ENCODE measurements around the gene PTPDC1. TPM values are rescaled to one million over a fixed set of nuclear protein-coding genes. Genes with fewer than 3 reads are reported as not detected.

The PTPDC1 gene
- total RNA-seq, 2 experiments from 2014 or later: 3.6 to 7.0 TPM

GRCh38 chr9:94139672-94140417, 55.6 kb downstream of the PTPDC1 start:
- Histone ChIP-seq H2AFZ (ENCODE audit: low read length) (no peak overlapping the region; the same call in 1 of the 2 replicates), H3K36me3 (ENCODE audit: insufficient read depth, low read length) (no peaks in the 10 kb centered on the region), H3K9me3 (ENCODE audit: low read length) (no peaks in the 10 kb centered on the region), H3K4me1 (ENCODE audit: insufficient read depth, low read length, poor library complexity, severe bottlenecking) (no peaks in the 10 kb centered on the region), H3K27ac (ENCODE audit: low read depth, low read length, poor library complexity, severe bottlenecking) (no peak overlapping the region), H3K9me2 (ENCODE audit: insufficient read depth, low read length) (no peaks in the 10 kb centered on the region), H4K20me1 (ENCODE audit: insufficient read depth, low read length) (no peaks in the 10 kb centered on the region), H3K4me2 (ENCODE audit: low read length) (no peak overlapping the region), H3K4me3 (ENCODE audit: low read depth, low read length, poor library complexity, severe bottlenecking) (no peak overlapping the region), H3K79me2 (ENCODE audit: insufficient read depth, low read depth, low read length) (no peaks in the 10 kb centered on the region)
- no peak for DNase-seq (ENCODE audit: low spot score)
- CTCF ChIA-PET (ENCODE audit: unreplicated experiment): no interaction called here
- TF ChIP-seq CTCF (conservative IDR thresholded peaks at IDR 0.05; ENCODE audit: low read length) (no peak), EZH2phosphoT487 (IDR thresholded peaks at IDR 0.05; ENCODE audit: borderline replicate concordance, low read depth, low read length) (no peak)
- no TSS peak for BruUV-seq (replicated peaks)
- POLR2A ChIA-PET: interaction anchor here (0.7 to 1.1 kb wide), 3 partner anchors 14 to 738 kb away, joined by 5 to 9 read pairs (median 8); no protein-coding TSS in a partner anchor
- intact Hi-C loops (cut with micrococcal nuclease; ENCODE audit: unreplicated experiment): loop anchor here (10.0 kb wide), 1 partner anchor 75 kb away; no protein-coding TSS in a partner anchor

GRCh38 chr9:94140418-94140780, 56.1 kb downstream of the PTPDC1 start:
- Histone ChIP-seq H3K79me2 (ENCODE audit: insufficient read depth, low read depth, low read length) (no peaks in the 10 kb centered on the region), H3K27ac (ENCODE audit: low read depth, low read length, poor library complexity, severe bottlenecking) (no peak overlapping the region), H3K9me3 (ENCODE audit: low read length) (no peaks in the 10 kb centered on the region), H4K20me1 (ENCODE audit: insufficient read depth, low read length) (no peaks in the 10 kb centered on the region), H3K36me3 (ENCODE audit: insufficient read depth, low read length) (no peaks in the 10 kb centered on the region), H3K4me3 (ENCODE audit: low read depth, low read length, poor library complexity, severe bottlenecking) (no peak overlapping the region), H2AFZ (ENCODE audit: low read length) (no peak overlapping the region), H3K4me1 (ENCODE audit: insufficient read depth, low read length, poor library complexity, severe bottlenecking) (peaks cover 2% of the 10 kb centered on the region), H3K4me2 (ENCODE audit: low read length) (no peak overlapping the region), H3K9me2 (ENCODE audit: insufficient read depth, low read length) (no peaks in the 10 kb centered on the region)
- intact Hi-C loops (cut with micrococcal nuclease; ENCODE audit: unreplicated experiment): loop anchor here (10.0 kb wide), 1 partner anchor 74 kb away; no protein-coding TSS in a partner anchor
- ChIA-PET POLR2A (no interaction called here), CTCF (ENCODE audit: unreplicated experiment) (no interaction called here)
- no peak for TF ChIP-seq CTCF (conservative IDR thresholded peaks at IDR 0.05; ENCODE audit: low read length)
- TF ChIP-seq EZH2phosphoT487 (IDR thresholded peaks at IDR 0.05; ENCODE audit: borderline replicate concordance, low read depth, low read length): no peak
- no TSS peak for BruUV-seq (replicated peaks)
- no peak for DNase-seq (ENCODE audit: low spot score)

Data from OCI-LY7 (cell line).